UCSD-AML1 (cell line): Measurements from ENCODE around the gene ANKS1A.
A peak's percentile ranks its signal among the peaks of the same experiment; 100 is the strongest.
"Not testable (repeated sequence)": the region's sequence is repeated elsewhere in the genome, so short reads cannot be mapped to it uniquely, and the experiment has no call there.

Source experiments
- DNase-seq: peaks from one replicate; lab custom pipeline; 2025; ENCODE audit not compliant: unreplicated experiment; lab: John Stamatoyannopoulos, UW

ANKS1A gene

DNA sequence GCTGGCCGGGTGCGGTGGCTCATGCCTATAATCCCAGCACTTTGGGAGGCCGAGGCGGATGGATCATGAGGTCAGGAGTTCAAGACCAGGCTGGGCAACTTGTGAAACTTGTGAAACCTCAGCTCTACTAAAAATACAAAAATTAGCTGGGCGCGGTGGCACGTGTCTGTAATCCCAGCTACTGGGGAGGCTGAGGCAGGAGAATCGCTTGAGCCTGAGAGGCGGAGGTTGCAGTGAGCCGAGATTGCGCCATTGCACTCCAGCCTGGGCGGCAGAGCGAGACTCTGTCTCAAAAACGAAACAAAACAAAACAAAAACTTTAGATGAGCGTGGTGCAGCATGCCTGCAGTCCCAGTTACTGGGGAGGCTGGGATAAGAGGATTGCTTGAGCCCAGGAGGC is 3.2 kb upstream of the ANKS1A start:
- DNase-seq = not testable (repeated sequence)

DNA sequence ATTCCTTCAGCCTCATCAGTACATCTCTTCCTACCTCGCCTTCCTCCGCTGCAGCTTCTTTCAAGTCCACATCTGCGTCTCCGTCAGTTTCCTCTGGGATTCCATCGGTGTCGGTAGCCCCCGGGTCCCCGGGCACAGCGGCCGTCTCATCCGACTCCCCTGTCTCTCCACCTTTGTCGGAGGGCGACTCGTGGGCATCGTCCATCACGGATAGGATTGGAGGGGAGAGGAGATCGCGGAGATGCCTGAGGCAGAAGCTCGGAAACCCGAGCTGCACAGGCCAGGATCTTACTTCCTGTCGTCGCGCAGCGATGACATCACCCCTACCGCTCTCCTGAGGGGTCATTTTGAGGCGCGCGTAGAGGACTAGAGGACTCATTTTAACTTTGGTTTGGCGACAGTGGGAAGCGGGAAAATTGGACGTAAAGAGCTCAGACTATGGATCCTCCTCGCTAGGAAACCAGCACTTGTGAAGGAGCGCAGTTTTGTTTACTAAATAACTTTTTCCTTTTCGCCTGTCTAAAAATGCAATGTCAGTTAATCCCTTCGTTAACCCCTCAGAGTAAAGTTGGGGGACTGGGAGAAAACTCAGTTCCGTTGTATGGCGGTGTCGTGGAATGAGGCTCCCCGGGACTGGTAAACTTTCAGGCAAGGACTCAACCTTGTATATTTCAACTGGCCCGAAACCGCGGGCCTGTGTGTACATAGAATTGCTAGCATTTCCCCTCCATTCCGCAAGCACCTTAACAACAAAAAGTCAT is 1.1 kb upstream of the ANKS1A start, which contains the start of gene TAF11:
TSS of gene TAF11 (minus strand) at position 290 of the 761 bp plus-strand sequence. CDS start at position 205, 85 bp downstream.
- DNase-seq = peak; percentile 88

DNA sequence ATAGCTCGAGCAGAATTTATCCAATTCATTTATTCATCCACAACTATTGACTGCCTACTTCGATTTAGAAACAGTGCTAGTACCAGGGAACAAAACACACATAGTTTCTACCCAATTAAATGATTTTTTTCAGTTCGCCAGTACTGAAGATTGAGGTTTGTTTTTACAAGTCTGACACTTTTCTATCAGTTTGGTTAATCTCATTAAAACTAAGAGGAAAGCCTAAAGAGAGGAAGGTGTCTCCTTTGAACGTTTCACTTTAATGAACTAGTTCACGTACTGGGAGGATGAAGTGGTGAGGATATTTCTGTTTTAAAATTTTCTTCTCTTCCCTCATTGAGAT is 570 bp upstream of the ANKS1A start:
- no peak for DNase-seq

GRCh38 chr6:34890533-34890925 is 1.5 kb downstream of the ANKS1A start:
- DNase-seq = no peak

DNA sequence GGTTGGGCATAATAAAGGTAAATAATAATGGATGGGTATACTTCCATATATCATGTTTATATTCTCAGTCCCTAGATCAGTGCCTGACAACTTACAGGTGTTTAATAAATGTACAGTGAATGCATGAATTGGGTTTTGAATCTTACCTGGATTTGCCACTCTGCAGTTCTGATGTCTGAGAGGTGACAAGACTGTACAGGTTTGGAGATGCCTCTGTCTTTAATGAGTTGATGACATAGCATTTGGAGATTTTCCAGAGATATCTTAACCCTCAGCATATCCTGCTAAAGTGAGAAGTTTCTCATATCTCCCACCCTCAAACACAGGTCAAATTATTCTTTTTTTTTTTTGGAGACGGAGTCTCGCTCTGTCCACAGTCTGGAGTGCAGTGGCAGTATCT is 2.2 kb downstream of the ANKS1A start:
- no peak for DNase-seq

DNA sequence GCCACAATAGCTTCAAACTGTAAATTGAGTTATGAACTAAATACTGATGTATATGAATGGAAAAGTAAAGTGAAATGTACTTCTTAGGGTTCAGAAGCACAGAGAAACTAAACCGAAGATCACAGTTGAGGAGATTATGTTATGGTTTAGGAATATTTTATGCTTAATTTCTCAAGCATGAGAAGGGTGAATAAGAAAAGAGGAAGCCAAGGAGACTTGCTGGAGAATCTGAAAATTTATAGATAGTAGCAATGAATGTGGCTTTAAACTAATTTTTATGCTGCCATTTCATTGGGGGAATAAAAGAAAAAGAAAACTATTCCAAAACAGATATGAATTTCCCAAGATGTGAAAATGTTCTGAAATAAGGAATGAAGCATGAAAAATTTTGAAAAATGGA is 5.6 kb downstream of the ANKS1A start:
- no peak for DNase-seq

GRCh38 chr6:34897130-34897529 is 8.1 kb downstream of the ANKS1A start:
- no peak for DNase-seq

DNA sequence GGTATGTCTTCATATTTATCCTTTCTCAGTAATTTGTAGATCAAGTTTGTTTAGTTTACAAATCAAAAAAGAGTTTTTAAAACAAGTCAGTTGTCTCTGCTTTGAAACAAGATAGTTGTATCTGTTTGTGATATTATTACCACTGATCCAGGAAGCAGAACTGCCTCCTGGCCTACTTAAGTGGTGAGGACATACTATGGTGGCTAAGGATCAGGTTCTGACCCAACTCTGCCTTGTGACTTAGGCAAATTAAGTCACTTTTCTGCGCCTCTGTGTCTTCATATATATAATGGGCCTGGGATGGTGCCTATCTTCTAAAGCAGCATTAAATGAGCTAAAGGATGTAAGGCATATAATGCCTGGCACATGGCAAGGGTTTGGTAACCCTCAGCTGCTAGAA is 8.7 kb downstream of the ANKS1A start:
- no peak for DNase-seq

DNA sequence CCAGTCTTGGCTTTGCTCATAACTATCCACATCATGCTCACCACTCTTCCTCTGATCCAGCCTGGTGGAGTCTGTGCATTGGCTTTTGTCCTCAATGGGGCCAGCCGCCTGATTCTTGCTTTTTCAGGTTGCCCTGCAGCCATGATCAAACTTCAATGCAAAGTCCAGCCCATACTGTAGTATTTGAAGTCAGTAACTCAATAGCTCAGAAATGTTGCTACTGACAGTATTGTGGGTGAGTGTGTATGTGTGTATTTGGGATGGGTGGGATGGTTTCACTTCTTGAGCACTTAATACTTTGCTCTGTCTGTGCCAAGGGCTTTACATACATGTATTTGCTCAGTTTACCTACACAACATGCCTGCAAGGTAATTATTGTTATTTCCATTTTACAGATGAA is 10.7 kb downstream of the ANKS1A start:
- not testable (repeated sequence) for DNase-seq

GRCh38 chr6:34900321-34901031 is 11.4 kb downstream of the ANKS1A start:
- DNase-seq = no peak

DNA sequence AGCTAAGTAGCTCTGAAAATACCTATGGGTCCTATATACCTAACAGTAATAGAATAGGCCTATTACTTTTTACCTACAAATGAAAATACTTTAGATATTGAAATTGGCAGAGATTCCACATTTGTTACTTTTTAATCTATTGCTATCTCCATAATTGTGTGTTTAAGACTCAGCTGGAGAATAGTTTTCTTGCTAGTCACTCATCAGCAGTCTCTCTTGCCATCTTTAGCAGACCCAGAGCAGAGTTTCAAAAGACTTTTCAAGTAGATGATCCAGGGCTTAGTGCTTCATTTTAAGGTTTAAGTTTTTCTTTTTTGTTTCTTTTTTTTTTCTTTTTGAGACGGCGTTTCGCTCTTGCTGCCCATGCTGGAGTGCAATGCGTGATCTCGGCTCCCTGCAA is 12.9 kb downstream of the ANKS1A start:
- no peak for DNase-seq

GRCh38 chr6:34904990-34905613 is 16.0 kb downstream of the ANKS1A start:
- DNase-seq = no peak

GRCh38 chr6:34906826-34907225 is 17.8 kb downstream of the ANKS1A start:
- DNase-seq = no peak

- DNase-seq = no peak
Observed at GRCh38 chr6:34908194-34908593, 19.1 kb downstream of the ANKS1A start.

GRCh38 chr6:34909320-34909883 is 20.3 kb downstream of the ANKS1A start:
- no peak for DNase-seq

DNA sequence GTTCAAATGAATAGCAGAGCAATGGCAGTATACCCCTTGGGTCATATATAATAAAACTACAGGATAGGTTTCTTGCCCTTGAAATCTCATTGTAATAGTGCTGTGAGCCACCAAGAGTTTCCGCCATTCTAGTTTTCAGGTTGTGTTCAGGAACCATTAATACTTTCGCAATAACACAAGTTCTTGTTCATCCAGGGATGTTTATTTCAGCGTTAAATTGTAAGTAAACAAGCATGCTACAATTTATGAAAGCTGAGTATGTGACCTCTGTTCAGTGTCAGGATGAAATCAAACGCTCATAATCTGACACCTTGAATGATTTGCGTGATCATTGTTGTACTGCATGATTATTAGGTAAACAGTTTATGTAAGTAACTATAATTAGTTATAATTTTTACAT is 22.8 kb downstream of the ANKS1A start:
- no peak for DNase-seq

GRCh38 chr6:34912715-34913464 is 23.8 kb downstream of the ANKS1A start:
- no peak for DNase-seq

DNA sequence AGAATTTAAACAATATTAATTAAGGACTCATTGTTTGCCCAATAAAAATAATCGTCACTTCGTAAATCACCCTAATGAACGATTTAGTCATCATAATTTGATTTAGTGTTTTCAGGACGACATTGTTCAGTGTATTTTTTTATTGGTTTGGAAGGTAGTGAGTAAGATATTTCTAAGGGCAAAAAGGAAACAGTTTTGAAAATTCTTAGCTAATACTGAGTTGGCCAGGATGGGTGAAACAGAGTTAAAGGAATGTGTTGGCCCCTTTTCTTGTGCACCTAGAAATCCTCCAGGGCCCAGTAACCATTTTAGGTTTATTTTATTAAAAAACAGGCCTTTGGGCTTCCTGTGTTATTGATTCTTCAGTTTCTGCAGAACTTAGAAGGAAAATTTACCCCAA is 25.3 kb downstream of the ANKS1A start:
- DNase-seq = no peak

GRCh38 chr6:34916348-34916967 is 27.4 kb downstream of the ANKS1A start:
- DNase-seq = no peak

DNA sequence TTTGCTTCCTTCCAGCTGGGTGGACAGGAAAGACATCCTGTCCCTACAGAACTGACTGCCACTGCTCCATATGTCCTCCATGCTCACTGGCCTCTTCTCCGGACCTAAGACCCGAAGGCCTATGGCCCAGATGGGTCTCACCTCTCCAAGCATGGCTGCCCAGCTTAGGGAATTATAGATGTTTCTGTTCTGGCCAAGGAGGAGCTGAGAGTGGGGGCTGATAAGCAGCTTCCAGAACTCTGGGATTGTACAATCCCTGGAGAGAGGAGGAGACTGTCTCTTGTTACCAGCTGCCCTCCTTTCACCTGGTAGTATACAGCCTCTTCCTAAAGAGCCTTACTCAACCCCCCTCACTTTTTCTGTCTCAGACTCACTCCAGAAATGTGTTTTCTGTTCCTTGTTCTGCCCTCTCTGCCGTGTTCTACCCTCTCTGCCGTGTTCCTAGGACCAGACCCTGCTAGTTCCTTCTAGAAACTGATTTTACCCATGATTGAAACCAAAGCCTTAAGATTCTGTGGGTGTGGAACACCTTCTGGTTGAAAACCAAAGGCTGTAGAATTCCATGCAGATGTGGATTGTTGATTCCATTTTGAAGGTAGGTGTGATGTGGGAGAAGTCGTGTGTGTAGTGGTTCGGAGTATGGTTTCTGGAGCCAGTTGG is 28.7 kb downstream of the ANKS1A start:
- no peak for DNase-seq
